ENCODE results near the gene MAMDC4.
A peak's percentile ranks its signal among the peaks of the same experiment; 100 is the strongest.
"Not testable (repeated sequence)": the region's sequence is repeated elsewhere in the genome, so short reads cannot be mapped to it uniquely, and the experiment has no call there.

The MAMDC4 gene

DNA sequence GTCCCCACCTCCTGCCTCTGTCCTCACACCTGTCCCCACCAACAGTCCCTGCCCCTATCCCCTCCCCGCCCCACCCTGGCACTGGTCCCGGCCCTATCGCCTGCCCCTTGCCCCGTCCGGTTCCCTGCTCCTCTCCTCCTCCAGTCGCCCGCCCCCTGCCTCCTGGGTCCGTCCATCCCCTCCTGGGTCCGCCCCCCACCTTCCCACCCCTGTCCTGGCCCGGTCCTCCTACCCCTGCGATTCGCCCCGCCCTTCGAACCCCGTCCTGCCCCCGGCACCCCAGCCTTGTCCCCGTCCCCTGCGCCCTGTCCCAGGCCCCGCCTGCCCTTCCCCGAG lies 13.6 kb downstream of the MAMDC4 start:
- Mint-ChIP-seq H3K9me3 (no peaks in the 10 kb centered on the region), H3K4me3 (peak overlapping the region; percentile 93), H3K4me1 (peaks cover 8 to 38% of the 10 kb centered on the region in 2 donors), H3K27me3 (no peaks in the 10 kb centered on the region), H3K36me3 (peaks cover 12 to 16% of the 10 kb centered on the region in 2 donors), H3K27ac (peak overlapping the region; percentile 96)
- DNase-seq (no peak), ATAC-seq (replicated peaks) (peak; percentile 24 to 28)

DNA sequence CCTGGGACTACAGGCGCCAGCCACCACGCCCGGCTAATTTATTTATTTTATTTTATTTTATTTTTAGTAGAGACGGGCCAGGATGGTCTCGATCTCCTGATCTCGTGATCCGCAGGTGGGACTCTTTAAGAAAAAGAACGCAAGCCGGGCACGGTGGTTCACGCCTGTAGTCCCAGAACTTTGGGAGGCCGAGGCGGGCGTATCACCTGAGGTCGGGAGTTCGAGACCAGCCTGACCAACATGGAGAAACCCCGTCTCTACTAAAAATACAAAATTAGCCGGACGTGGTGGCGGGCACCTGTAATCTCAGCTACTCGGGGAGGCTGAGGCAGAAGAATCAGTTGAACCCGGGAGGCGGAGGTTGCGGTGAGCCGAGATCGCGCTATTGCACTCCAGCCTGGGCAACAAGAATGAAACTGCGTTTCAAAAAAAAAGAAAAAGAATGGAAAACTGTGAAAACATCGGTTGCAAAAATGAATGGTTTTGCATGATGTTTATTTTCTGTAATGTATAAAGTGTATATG lies 14.8 kb downstream of the MAMDC4 start:
- DNase-seq, result not testable (repeated sequence)
- peaks cover 13% of the 10 kb centered on the region in 2 donors for H3K36me3 Mint-ChIP-seq

DNA sequence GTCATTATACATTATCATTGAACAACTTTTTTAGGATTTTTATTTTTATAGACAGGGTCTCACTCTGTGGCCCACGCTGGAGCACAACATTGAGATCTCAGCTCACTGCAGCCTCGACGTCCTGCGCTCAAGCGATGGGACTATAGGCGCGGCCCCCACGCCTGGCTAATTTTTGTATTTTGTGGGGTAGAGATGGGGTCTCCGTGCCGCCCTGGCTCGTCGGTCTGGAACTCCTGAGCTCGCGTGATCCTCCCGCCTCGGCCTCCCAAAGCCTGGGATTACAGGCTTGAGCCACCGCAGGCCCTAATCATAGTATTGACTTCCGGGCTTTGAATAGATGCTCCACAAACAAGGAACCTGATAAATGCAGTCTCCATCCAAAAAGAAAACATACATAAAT lies 15.3 kb downstream of the MAMDC4 start:
- Mint-ChIP-seq H3K27me3 (no peaks in the 10 kb centered on the region), H3K4me3 (peak overlapping the region; percentile 16 to 50), H3K27ac (no peak overlapping the region), H3K4me1 (peaks cover 8 to 25% of the 10 kb centered on the region in 2 donors), H3K36me3 (peaks cover 9 to 10% of the 10 kb centered on the region in 2 donors), H3K9me3 (no peaks in the 10 kb centered on the region)
- ATAC-seq (replicated peaks) (no peak), DNase-seq (no peak)

More for the DNA sequence above, 14.8 kb downstream of the MAMDC4 start:
- Mint-ChIP-seq H3K4me3 (peak overlapping the region; percentile 66 to 82), H3K4me1 (peaks cover 8 to 30% of the 10 kb centered on the region in 2 donors), H3K27ac (peak overlapping the region; percentile 89)
- not testable (repeated sequence) for ATAC-seq (replicated peaks); H3K27me3 Mint-ChIP-seq; H3K9me3 Mint-ChIP-seq

DNA sequence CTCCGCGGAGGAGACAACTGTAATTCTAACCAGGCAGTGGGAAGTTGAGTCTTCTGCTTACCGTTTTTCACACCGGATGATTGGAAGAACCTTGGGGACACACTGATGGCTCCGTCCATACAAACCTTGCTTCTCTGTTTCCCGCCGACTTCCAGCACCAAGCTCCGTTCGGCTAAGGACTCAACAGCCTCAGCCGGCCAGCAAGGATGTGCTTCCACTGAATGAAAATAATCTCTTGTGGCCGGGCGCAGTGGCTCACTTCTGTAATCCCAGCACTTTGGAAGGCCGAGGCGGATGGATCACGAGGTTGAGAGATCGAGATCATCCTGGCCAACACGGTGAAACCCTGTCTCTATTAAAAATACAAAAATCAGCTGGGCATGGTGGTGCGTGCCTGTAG lies 15.8 kb downstream of the MAMDC4 start:
- Mint-ChIP-seq H3K9me3 (peaks cover 1 to 3% of the 10 kb centered on the region in 2 donors), H3K4me1 (peaks cover 8 to 24% of the 10 kb centered on the region in 2 donors), H3K27ac (no peak overlapping the region), H3K27me3 (no peaks in the 10 kb centered on the region), H3K4me3 (no peak overlapping the region), H3K36me3 (peaks cover 9 to 10% of the 10 kb centered on the region in 2 donors)
- DNase-seq, result no peak
- ATAC-seq (replicated peaks), result no peak

DNA sequence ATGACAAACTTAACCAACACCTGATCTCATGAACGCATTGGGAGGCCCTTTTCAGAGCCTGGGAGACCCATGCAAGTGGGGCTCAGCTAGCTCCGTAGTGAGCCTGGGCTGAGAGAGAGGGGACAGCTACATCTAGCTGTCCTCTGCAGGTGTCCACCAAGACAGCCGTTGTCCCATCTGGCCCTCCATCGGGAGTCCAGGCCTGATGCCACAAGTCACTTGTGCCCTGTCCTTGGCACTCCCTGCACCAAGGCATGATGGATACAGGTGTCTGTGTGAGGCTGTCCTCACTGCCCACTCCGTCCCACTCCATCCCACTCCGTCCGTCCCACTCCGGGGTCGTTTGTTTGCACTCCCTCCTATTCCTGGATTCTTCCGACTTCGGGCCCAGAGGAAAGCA lies 16.5 kb downstream of the MAMDC4 start:
- Mint-ChIP-seq H3K4me3 (peak overlapping the region in 1 of 2 donors; percentile 9), H3K4me1 (peaks cover 8 to 23% of the 10 kb centered on the region in 2 donors)

DNA sequence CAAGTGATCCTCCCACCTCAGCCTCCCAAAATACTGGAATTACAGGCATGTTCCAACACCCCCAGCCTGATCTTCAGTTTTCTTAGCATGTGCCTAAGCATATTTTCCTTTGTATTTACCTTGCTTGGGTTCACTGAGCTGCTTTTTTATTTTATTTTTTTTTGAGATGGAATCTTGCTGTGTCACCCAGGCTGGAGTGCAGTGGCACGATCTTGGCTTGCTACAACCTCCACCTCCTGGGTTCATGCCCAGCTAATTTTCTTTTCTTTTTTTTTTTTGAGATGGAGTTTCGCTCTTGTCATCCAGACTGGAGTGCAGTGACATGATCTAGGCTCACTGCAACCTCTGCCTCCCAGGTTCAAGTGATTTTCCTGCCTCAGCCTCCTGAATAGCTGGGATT lies 17.5 kb downstream of the MAMDC4 start:
- H3K4me1 Mint-ChIP-seq, result peaks cover 8 to 19% of the 10 kb centered on the region in 2 donors
- not testable (repeated sequence) for H3K9me3 Mint-ChIP-seq; H3K4me3 Mint-ChIP-seq; H3K27ac Mint-ChIP-seq; ATAC-seq (replicated peaks); DNase-seq; H3K36me3 Mint-ChIP-seq; H3K27me3 Mint-ChIP-seq

More for the DNA sequence above, 16.5 kb downstream of the MAMDC4 start:
- H3K9me3 Mint-ChIP-seq, result peaks cover 1 to 3% of the 10 kb centered on the region in 2 donors
- H3K36me3 Mint-ChIP-seq, result peaks cover 8 to 9% of the 10 kb centered on the region in 2 donors
- no peak overlapping the region for H3K27ac Mint-ChIP-seq
- no peak for DNase-seq
- ATAC-seq (replicated peaks), result no peak
- no peaks in the 10 kb centered on the region for H3K27me3 Mint-ChIP-seq

DNA sequence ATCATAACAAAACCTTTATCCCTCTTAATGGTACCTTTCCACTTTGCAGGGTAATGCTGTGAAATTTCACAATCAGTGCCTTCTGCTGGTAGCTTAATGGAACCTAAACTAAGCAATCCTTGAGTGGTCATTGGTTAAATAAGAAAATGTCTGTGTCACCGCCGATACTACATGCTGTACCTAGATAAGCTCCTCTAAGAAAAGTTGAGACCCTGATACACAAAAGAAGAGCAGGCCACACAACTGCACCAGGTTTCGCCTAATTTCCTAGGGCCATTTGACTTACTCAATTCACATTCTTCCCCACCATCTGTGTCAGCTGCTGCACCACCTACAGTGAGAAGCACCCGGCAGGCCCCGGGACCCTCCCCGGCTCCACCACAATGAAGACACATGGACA lies 23.0 kb downstream of the MAMDC4 start:
- no peak for DNase-seq
- peaks cover under 1 to 3% of the 10 kb centered on the region in 2 donors for H3K4me1 Mint-ChIP-seq
- H3K27me3 Mint-ChIP-seq, result peaks cover 0 to 3% of the 10 kb centered on the region in 2 donors
- no peak overlapping the region for H3K27ac Mint-ChIP-seq
- peaks cover 1 to 2% of the 10 kb centered on the region in 2 donors for H3K36me3 Mint-ChIP-seq
- no peak for ATAC-seq (replicated peaks)
- no peak overlapping the region for H3K4me3 Mint-ChIP-seq
- peaks cover 1 to 3% of the 10 kb centered on the region in 2 donors for H3K9me3 Mint-ChIP-seq

DNA sequence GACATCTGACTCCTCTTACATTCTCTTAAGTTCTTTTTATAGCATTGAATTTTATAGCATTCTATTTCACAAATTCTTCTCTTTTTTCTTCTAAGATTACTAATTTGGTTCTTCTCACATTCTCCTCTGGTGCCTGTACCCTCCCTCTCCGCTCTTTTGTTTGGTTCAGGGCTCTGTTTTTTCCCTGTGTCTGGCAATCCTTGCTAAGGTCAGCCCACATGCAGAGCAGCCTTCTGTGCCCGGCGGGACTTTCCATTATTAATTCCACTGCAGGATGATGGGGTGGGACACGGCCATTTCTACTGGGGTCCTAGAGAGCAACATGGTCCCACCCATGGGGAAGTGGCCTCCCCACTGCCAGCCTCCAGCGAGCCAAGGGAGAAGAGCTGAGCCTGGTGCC lies 24.3 kb downstream of the MAMDC4 start:
- peaks cover 9 to 15% of the 10 kb centered on the region in 2 donors for H3K4me1 Mint-ChIP-seq
- no peak for DNase-seq
- peaks cover 0 to 3% of the 10 kb centered on the region in 2 donors for H3K27me3 Mint-ChIP-seq
- peaks cover 1 to 6% of the 10 kb centered on the region in 2 donors for H3K36me3 Mint-ChIP-seq
- peaks cover 3% of the 10 kb centered on the region in 2 donors for H3K9me3 Mint-ChIP-seq
- ATAC-seq (replicated peaks), result no peak
- H3K27ac Mint-ChIP-seq, result peak overlapping the region; percentile 79
- H3K4me3 Mint-ChIP-seq, result no peak overlapping the region

DNA sequence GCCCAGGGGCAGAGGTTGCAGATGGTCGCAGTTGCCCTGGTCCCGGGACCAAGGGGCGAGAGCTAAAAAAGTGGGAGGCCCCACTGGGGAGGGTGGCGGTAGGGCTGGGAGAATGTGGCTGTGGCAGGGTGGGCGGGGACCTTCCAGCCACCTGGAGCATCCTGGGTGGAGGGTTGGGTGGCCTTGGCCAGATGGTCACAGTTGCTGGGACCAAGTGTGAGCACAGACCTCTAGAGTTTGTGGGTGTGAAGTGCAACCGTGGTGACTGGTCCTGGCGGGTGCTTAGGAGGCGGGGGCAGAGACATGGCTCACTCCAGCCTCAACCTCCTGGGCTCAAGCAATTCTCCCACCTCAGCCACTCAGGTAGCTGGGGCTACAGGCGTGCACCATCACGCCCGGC lies 28.5 kb downstream of the MAMDC4 start:
- peak overlapping the region in 1 of 2 donors; percentile 43 for H3K4me3 Mint-ChIP-seq
- no peak overlapping the region for H3K27ac Mint-ChIP-seq

DNA sequence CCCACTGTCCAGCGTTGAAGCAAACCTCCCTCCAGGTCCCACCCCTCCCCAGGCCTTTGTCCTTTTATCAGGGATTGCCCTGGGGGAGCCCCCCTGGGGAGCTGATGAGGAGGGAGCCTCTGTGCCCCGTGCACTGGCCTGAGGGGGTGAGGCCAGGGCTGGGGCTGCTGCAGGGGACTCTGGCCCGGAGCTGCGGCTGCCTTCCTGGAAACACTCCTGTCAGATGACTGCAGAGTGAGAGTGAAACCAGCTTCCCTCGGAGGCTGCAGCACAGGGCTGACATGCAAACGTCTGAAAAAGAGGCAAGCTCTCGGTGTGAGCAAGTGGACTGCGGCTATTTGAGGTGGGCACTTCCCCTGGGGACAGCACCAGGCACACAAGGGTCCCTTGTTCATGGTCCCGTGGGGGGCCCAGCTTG lies 29.6 kb downstream of the MAMDC4 start:
- peak overlapping the region; percentile 86 to 88 for H3K4me3 Mint-ChIP-seq
- H3K27me3 Mint-ChIP-seq, result no peaks in the 10 kb centered on the region
- DNase-seq, result peak; percentile 68
- H3K27ac Mint-ChIP-seq, result peak overlapping the region; percentile 95
- H3K9me3 Mint-ChIP-seq, result peaks cover 0 to 2% of the 10 kb centered on the region in 2 donors
- peak; percentile 55 to 60 for ATAC-seq (replicated peaks)
- H3K36me3 Mint-ChIP-seq, result peaks cover 8 to 19% of the 10 kb centered on the region in 2 donors
- peaks cover 26 to 45% of the 10 kb centered on the region in 2 donors for H3K4me1 Mint-ChIP-seq

More for the DNA sequence above, 28.5 kb downstream of the MAMDC4 start:
- Mint-ChIP-seq H3K9me3 (peaks cover 0 to 2% of the 10 kb centered on the region in 2 donors), H3K4me1 (peaks cover 26 to 45% of the 10 kb centered on the region in 2 donors), H3K27me3 (peaks cover 0 to 3% of the 10 kb centered on the region in 2 donors), H3K36me3 (peaks cover 8 to 19% of the 10 kb centered on the region in 2 donors)
- no peak for DNase-seq
- no peak for ATAC-seq (replicated peaks)

DNA sequence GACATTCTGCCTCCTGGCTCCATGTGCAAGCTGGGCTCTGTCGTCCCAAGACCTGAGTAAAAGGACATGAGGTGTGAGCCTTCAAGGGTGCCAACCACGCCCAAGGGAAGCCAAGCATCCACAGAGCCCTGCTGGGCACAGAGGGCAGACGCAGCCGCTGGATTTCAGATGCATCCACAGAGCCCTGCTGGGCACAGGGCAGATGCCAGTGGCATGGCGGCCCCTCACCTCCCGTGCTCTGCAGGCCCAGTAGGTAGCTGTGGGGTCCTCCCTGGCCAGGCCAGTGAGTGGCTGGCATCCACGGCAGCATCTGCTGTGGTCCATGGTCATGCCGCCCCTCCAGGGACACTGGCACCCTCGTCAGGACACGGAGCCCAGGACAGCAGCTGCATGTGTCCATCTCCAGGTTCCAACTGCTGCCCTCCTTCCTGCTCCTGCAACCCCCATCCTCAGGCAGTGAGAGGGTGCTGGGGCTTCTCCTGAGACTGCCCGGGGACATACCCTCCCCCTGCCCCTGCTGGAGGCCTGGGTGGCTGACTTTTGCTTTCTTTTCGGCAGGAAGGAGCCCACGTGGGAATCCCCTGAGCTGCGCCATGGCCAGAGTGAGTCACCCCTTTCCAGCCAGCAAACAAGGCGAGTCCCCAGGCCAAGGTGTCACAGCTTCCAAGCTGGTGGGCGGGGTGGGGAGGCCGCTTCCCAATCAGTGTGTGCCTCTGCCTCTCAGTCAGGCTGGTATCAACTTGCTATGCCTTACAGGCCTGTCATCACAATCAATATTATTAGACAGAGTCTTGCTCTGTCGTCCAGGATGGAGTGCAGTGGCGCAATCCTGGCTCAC lies 30.2 kb downstream of the MAMDC4 start:
- H3K27me3 Mint-ChIP-seq, result no peaks in the 10 kb centered on the region
- peak; percentile 86 for DNase-seq

DNA sequence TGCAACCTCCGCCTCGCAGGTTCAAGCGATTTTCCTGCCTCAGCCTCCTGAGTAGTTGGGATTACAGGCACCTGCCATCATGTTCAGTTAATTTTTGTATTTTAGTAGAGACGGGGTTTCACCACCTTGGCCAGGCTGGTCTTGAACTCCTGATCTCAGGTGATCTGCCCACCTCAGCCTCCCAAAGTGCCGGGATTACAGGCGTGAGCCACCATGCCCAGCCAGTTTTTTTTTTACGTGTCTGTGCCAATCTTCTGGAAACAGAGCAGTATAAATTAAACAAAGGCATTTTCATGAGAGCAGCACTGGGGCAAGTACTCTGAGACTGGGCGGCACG lies 30.8 kb downstream of the MAMDC4 start:
- Mint-ChIP-seq H3K27ac (peak overlapping the region; percentile 95), H3K4me3 (peak overlapping the region; percentile 86 to 88), H3K4me1 (peaks cover 31 to 53% of the 10 kb centered on the region in 2 donors), H3K36me3 (peaks cover 8 to 19% of the 10 kb centered on the region in 2 donors)
- not testable (repeated sequence) for H3K9me3 Mint-ChIP-seq; DNase-seq; H3K27me3 Mint-ChIP-seq; ATAC-seq (replicated peaks)

More for the DNA sequence above, 30.2 kb downstream of the MAMDC4 start:
- peaks cover 8 to 19% of the 10 kb centered on the region in 2 donors for H3K36me3 Mint-ChIP-seq
- peak overlapping the region; percentile 95 for H3K27ac Mint-ChIP-seq
- peaks cover 30 to 50% of the 10 kb centered on the region in 2 donors for H3K4me1 Mint-ChIP-seq
- H3K4me3 Mint-ChIP-seq, result peak overlapping the region; percentile 86 to 88
- peaks cover 0 to 2% of the 10 kb centered on the region in 2 donors for H3K9me3 Mint-ChIP-seq
- ATAC-seq (replicated peaks), result peak; percentile 64

DNA sequence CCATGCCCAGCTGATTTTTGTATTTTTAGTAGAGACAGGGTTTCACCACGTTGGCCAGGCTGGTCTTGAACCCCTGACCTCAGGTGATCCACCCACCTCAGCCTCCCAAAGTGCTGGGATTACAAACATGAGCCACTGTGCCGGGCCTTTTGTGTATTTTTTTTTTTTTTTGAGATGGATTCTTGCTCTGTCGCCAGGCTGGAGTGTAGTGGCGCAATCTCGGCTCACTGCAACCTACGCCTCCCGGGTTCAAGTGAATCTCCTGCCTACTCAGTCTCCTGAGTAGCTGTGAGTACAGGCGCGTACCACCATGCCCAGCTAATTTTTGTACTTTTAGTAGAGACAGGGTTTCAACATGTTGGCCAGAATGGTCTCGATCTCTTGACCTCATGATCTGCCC lies 31.5 kb downstream of the MAMDC4 start:
- Mint-ChIP-seq H3K4me1 (peaks cover 31 to 61% of the 10 kb centered on the region in 2 donors), H3K36me3 (peaks cover 8 to 22% of the 10 kb centered on the region in 2 donors)
- not testable (repeated sequence) for H3K27ac Mint-ChIP-seq; H3K4me3 Mint-ChIP-seq; H3K9me3 Mint-ChIP-seq; ATAC-seq (replicated peaks); H3K27me3 Mint-ChIP-seq; DNase-seq

DNA sequence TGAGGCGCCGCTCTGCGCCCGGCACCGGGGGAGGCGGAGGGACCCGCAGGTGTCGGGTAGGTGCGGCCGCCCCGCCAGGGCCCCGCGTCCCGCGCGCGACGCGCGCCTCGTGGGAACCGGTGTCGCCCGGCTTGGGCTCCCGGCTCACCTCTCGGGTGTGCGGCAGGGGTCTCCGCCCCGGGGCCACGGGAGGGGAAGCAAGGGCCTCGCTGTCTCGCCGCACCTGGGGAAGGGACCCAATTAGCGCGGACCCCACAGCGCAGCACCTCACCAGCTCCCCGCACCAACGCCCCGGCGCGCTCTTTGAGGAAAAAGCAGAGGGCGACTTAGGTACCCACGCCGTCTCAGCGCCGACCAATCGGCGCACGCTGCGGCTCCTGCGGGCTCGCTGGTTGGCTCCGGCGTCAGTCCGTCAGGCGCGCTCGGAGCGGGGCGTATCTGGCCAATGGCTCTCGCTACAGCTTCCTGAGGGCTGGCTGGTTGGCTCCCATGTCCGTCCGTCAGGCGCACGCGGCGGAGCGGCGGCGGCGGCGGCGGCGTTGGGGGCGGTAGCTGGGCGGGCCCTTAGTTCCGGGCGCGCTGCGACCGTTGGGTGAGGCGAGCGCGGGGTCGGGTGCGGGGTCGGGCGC lies 33.9 kb downstream of the MAMDC4 start, which contains the start of gene TRAF2:
TSS of gene TRAF2 (plus strand) at position 567 of the 629 bp plus-strand sequence. CDS start 12,225 bp downstream, outside the sequence.
- DNase-seq (peak; percentile 99), ATAC-seq (replicated peaks) (peak; percentile 87 to 89)
- Mint-ChIP-seq H3K4me3 (peak within 1 kb of the TSS; percentile 91 to 100), H3K27me3 (no peaks in the 10 kb centered on the region), H3K9me3 (no peaks in the 10 kb centered on the region), H3K4me1 (peaks cover 25 to 54% of the 10 kb centered on the region in 2 donors), H3K27ac (peak within 1 kb of the TSS; percentile 92), H3K36me3 (peaks cover 10 to 23% of the 10 kb centered on the region in 2 donors)

Data from stimulated activated naive B cell treated with anti-CD40 and anti-IgM and Interleukin-4, amounts not matched to agents 10 μg/mL and 1 μg/mL and 100 μg/mL, for 72 hours (primary cell).